ENCODE measurements around the gene TSPAN5.

TSPAN5 gene

DNA sequence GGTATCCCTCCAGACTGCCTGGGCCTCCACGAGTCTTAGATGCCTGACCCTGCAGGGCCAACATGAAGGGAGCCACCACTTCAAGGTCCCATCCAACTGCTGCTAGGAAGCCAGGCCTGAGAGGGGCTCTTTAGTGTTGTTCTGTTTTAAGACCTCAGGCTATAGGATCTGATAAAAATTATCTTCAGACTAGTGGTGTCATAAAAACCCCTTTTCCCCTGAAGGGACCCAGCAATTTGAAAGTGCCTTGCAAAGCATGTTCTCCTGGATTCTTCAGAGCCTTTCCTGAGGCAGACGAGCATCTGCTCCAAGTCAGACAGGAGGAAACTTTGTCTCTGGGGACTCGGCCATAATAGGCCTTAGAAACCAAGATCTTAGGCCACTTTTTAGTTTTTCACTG, 26.9 kb downstream of the TSPAN5 start:
- in situ Hi-C loops (cut with MboI; ENCODE audit: low sequenced_read_pairs, unreplicated experiment), result no loop called here
- DNase-seq (ENCODE audit: low spot score), result no peak
- TF ChIP-seq, protein P1, sequence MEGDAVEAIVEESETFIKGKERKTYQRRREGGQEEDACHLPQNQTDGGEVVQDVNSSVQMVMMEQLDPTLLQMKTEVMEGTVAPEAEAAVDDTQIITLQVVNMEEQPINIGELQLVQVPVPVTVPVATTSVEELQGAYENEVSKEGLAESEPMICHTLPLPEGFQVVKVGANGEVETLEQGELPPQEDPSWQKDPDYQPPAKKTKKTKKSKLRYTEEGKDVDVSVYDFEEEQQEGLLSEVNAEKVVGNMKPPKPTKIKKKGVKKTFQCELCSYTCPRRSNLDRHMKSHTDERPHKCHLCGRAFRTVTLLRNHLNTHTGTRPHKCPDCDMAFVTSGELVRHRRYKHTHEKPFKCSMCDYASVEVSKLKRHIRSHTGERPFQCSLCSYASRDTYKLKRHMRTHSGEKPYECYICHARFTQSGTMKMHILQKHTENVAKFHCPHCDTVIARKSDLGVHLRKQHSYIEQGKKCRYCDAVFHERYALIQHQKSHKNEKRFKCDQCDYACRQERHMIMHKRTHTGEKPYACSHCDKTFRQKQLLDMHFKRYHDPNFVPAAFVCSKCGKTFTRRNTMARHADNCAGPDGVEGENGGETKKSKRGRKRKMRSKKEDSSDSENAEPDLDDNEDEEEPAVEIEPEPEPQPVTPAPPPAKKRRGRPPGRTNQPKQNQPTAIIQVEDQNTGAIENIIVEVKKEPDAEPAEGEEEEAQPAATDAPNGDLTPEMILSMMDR (IDR thresholded peaks at IDR 0.05; ENCODE audit: borderline replicate concordance, control extremely low read depth, extremely low read depth, insufficient read depth, missing control alignments), result no peak

DNA sequence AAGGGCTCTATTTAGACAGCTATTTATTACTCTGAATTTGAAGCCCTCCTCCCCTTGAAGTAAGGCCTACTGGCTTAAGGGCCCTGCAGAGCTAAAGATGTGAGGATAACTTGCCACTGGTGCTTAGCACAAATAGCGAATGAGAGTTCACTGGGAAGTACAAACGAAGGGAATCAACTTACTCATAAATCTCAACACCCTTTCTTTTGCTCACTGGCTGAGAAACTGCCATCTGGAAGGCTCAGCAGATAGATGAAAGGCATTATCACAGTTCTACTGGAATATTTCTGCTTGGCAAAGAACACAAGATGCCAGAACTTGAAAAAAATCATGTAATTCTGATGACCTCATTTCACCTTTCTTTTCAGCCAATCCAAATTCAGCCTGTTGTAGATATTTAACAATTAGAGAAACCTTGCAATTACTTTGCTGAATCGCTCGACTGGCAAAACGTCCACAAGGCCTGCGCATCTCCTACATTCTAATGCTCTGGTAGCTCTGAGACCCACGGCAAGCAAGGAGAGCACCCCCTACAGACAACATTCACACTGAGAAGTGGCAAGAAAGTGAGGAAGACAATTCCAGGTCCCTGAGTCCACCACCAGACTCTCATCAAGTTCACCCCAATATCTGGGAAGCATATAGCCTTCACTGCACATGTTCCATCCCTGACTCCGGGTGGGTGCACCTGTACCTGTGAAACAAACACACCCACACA, 27.5 kb downstream of the TSPAN5 start:
- TF ChIP-seq, protein P1 (IDR thresholded peaks at IDR 0.05; ENCODE audit: borderline replicate concordance, control extremely low read depth, extremely low read depth, insufficient read depth, missing control alignments), result no peak
- in situ Hi-C loops (cut with MboI; ENCODE audit: low sequenced_read_pairs, unreplicated experiment), result no loop called here
- no peak for DNase-seq (ENCODE audit: low spot score)

DNA sequence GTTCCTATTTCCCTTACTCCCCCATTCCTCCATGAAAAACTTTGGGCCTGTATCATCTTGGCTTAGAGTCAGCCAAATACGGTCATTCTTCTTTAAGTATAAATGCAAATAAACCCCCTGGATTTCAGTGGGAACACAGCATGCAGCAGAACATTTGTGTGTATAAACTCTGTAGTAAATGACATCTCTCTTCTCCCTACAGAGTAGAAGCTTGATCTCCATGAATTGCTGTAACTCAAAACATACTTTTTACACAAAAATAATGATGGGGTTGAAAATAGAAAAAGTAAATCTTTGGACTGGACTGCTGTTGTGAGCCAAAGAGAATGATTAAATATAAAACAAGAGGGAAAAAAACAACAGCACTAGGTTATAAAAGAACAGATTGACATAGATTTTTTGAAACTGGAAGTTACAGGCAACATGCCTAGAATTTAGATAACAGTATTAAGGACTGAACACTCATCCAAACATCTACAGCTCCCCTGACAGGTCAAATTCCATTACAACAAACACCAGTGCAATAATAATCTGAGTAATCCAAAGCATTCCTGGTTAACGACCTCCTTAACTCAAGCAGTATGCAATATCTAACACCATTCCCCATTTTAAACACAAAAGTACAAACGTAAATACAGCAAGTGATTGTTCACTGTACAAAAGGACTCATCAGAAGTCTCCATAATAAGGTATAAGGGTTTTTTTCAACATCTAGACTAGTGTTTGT, 30.7 kb downstream of the TSPAN5 start:
- TF ChIP-seq, protein P1 (IDR thresholded peaks at IDR 0.05; ENCODE audit: borderline replicate concordance, control extremely low read depth, extremely low read depth, insufficient read depth, missing control alignments), result no peak
- no peak for DNase-seq (ENCODE audit: low spot score)
- in situ Hi-C loops (cut with MboI; ENCODE audit: low sequenced_read_pairs, unreplicated experiment), result no loop called here

DNA sequence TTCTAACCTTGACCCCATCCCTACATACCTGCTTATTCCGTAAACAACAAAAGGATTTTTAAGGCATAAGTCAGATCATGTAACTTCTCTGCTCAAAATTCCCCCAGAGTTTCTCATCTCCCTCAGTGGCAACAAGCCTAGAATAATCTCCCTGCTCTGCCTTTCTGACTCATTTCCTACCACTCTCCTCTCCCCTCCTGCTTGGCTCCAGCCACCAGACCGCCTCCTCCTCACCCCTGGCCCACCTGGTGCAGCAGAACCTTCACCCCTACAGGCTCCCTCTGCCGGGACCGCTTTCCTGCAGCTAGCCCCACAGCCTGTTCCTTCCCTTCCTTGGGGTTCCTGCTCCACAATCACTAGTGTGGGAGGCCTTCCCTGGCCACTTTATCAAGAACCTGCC, 32.1 kb downstream of the TSPAN5 start:
- in situ Hi-C loops (cut with MboI; ENCODE audit: low sequenced_read_pairs, unreplicated experiment), result no loop called here
- DNase-seq (ENCODE audit: low spot score), result no peak
- TF ChIP-seq, protein P1 (IDR thresholded peaks at IDR 0.05; ENCODE audit: borderline replicate concordance, control extremely low read depth, extremely low read depth, insufficient read depth, missing control alignments), result no peak

DNA sequence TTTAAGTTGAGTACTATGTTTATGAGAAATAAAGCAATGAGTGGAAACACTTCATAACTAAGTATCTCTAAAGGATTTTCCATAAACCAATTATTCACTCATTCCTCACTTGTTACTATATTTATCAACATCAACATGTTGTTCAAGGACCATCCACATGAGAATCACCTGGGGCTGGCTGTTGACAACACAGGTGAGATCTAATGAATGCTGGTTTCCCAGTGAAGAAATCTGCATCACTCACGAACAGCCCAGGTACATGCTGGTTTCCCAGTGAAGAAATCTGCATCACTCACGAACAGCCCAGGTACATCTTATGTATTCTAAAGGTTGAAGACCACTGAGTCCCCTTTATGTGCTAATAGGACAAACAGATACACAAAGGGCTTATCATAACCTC, 32.5 kb downstream of the TSPAN5 start:
- TF ChIP-seq, protein P1 (IDR thresholded peaks at IDR 0.05; ENCODE audit: borderline replicate concordance, control extremely low read depth, extremely low read depth, insufficient read depth, missing control alignments), result no peak
- DNase-seq (ENCODE audit: low spot score), result no peak
- in situ Hi-C loops (cut with MboI; ENCODE audit: low sequenced_read_pairs, unreplicated experiment), result no loop called here

DNA sequence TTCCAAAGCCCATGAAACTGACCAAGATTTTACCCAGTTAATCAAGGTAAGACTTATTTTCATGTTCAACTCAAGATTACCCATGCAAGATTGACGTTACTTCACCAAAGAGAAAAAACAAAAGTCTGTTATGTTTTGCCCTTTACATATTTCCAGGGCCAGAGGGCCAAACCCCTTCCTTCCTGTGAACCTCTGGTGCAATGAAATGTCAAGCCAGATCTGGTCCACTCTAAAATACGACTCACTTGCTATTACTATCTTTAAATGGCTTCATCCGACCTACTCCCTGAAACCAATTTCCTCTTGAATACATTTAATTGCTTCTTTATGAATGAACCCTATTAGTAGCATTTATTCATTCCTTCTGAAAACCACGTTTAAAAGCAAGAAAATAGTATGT, 33.0 kb downstream of the TSPAN5 start:
- TF ChIP-seq, protein P1 (IDR thresholded peaks at IDR 0.05; ENCODE audit: borderline replicate concordance, control extremely low read depth, extremely low read depth, insufficient read depth, missing control alignments), result no peak
- no peak for DNase-seq (ENCODE audit: low spot score)

More for the DNA sequence above, 33.0 kb downstream of the TSPAN5 start:
- in situ Hi-C loops (cut with MboI; ENCODE audit: low sequenced_read_pairs, unreplicated experiment), result no loop called here
